Thyroid gland (tissue), 4 donors: ENCODE data around the gene ELAPOR2. TPM values are rescaled to one million over a fixed set of nuclear protein-coding genes. Genes with fewer than 3 reads are reported as not detected.

Source experiments
- DNase-seq, 2 donors: peaks; one replicate each; pipeline ENCODE4 v3.0.0-alpha.2; 2019
- H3K27ac ChIP-seq, 3 donors: fragments of 200-600 bp; sonication (generic); 1 replicate in 2 of 3; 2 replicates in 1 of 3; pipeline ENCODE4 v1.5.1; 2016 to 2019; ENCODE audit warnings: mild to moderate bottlenecking in 1 of 3, moderate library complexity in 1 of 3
- H3K27me3 ChIP-seq: fragments of 200-600 bp; sonication (generic); one replicate; pipeline ENCODE4 v1.5.1; 2019
- H3K36me3 ChIP-seq, 2 donors: fragments of 200-600 bp; sonication (generic); one replicate each; pipeline ENCODE4 v1.5.1; 2016 to 2019
- H3K4me1 ChIP-seq, 2 donors: fragments of 200-600 bp; sonication (generic); one replicate each; pipeline ENCODE4 v1.5.1; 2017 to 2019
- H3K4me3 ChIP-seq, 3 donors: fragments of 200-600 bp; sonication (generic); replicated peaks in 1 of 3; 1 replicate in 2 of 3; 2 replicates in 1 of 3; pipeline ENCODE4 v1.5.1; 2016; ENCODE audit warnings: mild to moderate bottlenecking in 1 of 3
- H3K9me3 ChIP-seq: fragments of 200-600 bp; sonication (generic); one replicate; pipeline ENCODE4 v1.5.1; 2017
- POLR2A ChIP-seq, 2 donors: fragments of 450-650 bp; IDR thresholded peaks; one replicate each; pipeline ENCODE4 v1.6.1; 2017; ENCODE audit warnings: antibody characterized with exemption in 2 of 2, mild to moderate bottlenecking in 2 of 2, moderate library complexity in 1 of 2
- WGBS, 2 donors: methylation state at CpG; one replicate each; pipeline ENCODE4 v1.1.5; 2017; 5-methylcytosine and 5-hydroxymethylcytosine counted together
- intact Hi-C: fragments of 100-400 bp; cut with DNase I; formaldehyde crosslinking; loops from one replicate; pipeline ENCODE4 v1.15.1; 2023
- total RNA-seq, 4 donors: library from RNA; depleted of rRNA; stranded (reverse); fragments of >200 nt; gene quantifications; one replicate each; pipeline ENCODE4 v1.2.3, GENCODE V29; 2016
- TF ChIP-seq, protein P1 (sequence below), 6 experiments: fragments of 200-600 bp in 3 of 6; fragments of 450-650 bp in 3 of 6; sonication (generic) in 3 of 6; IDR thresholded peaks; one replicate each; pipeline ENCODE4 v1.5.1; 2016 to 2019; ENCODE audit warnings: antibody characterized with exemption in 6 of 6, mild to moderate bottlenecking in 2 of 6, inconsistent platforms in 1 of 6, moderate library complexity in 1 of 6

ELAPOR2 gene
- total RNA-seq, 4 donors from 2014 or later: 25.4 to 31.3 (median 25.7) TPM

DNA sequence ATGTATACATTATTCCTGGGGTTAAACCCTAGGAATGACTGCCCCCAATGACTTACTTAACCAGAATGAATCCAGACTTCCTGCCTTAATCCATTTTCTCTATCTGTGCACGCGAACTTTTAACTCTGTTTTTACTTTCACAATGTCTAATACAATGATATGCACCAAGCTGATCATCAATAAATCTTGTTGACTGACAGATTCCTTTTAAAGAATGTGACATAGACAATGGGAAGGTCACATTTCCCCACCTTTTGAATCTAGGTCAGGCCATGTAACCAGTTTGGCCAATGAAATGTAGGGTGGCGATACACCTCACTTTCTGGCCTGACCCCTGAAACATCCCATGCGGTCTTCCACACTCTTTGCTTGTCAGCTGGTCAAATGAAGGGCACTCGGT, 23.2 kb upstream of the ELAPOR2 start:
- Histone ChIP-seq H3K27ac (no peak overlapping the region), H3K36me3 (no peaks in the 10 kb centered on the region), H3K9me3 (no peaks in the 10 kb centered on the region), H3K27me3 (no peaks in the 10 kb centered on the region), H3K4me3 (no peak overlapping the region), H3K4me1 (no peaks in the 10 kb centered on the region)
- TF ChIP-seq, protein P1, sequence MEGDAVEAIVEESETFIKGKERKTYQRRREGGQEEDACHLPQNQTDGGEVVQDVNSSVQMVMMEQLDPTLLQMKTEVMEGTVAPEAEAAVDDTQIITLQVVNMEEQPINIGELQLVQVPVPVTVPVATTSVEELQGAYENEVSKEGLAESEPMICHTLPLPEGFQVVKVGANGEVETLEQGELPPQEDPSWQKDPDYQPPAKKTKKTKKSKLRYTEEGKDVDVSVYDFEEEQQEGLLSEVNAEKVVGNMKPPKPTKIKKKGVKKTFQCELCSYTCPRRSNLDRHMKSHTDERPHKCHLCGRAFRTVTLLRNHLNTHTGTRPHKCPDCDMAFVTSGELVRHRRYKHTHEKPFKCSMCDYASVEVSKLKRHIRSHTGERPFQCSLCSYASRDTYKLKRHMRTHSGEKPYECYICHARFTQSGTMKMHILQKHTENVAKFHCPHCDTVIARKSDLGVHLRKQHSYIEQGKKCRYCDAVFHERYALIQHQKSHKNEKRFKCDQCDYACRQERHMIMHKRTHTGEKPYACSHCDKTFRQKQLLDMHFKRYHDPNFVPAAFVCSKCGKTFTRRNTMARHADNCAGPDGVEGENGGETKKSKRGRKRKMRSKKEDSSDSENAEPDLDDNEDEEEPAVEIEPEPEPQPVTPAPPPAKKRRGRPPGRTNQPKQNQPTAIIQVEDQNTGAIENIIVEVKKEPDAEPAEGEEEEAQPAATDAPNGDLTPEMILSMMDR (IDR thresholded peaks at IDR 0.05): no peak
- TF ChIP-seq POLR2A (IDR thresholded peaks at IDR 0.05): no peak
- no peak for DNase-seq
- 93% methylated on average over 5 of the region's 5 CpGs for WGBS, 2 donors
- intact Hi-C loops: no loop called here

DNA sequence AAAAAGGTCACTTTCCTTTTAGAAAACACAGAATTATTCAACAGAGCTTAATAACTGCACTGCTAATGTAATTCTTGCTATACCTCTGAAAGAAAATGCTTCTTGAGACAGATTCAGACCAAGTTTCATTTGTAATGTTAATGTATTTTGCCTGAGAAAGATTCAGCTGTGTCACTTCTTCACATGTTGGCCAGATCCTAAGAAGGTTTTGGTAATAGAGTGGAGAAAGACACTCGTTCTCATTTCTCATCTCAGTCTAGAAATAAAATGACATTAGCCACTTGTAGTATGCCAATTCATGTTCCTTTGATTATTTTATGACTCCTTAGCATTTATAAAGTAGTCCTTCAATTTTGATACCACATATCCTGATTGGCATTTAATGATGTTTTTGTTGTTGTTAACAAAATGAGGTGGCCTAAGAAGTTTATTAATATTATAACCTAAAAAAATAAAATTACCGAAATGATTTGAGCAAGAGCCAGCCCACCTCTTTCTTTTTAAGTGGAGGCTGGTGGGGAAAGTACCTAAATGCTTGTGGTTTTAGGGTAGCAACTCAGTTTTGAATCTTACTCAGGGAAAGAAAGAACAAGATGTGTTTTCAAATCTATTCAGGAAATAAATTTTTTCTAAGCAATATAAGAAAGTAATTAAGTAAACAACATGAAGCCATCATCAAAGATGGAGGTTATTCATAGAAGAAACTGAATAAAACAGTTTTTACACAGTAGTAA, 16.4 kb upstream of the ELAPOR2 start:
- Histone ChIP-seq H3K4me3 (no peak overlapping the region), H3K4me1 (no peaks in the 10 kb centered on the region), H3K27ac (no peak overlapping the region), H3K36me3 (no peaks in the 10 kb centered on the region), H3K27me3 (no peaks in the 10 kb centered on the region), H3K9me3 (no peaks in the 10 kb centered on the region)
- intact Hi-C loops: no loop called here
- TF ChIP-seq POLR2A (IDR thresholded peaks at IDR 0.05): no peak
- TF ChIP-seq, protein P1 (IDR thresholded peaks at IDR 0.05): no peak
- DNase-seq: no peak
- 73 to 77% methylated on average over 2 of the region's 2 CpGs for WGBS, 2 donors

DNA sequence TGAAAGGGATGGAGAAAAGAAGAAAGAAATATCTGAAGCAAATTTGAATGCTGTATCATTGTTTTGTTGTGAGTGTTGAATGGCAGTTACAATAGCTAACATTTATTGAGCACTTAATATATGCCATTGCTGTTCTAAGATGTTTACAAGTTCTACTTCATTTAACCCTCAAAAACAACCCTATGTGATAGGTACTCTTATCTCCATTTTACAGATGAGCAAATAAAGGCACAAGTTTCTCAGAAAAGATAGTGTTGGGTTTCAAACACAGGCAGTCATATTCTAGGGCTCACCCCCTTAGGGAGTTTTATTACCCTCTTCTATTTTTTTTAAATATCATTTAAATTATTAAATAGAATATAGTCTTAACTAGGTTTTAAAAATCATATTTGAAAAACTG, 8.3 kb upstream of the ELAPOR2 start:
- no peaks in the 10 kb centered on the region for H3K4me1 ChIP-seq
- H3K9me3 ChIP-seq: no peaks in the 10 kb centered on the region
- TF ChIP-seq POLR2A (IDR thresholded peaks at IDR 0.05): no peak
- TF ChIP-seq, protein P1 (IDR thresholded peaks at IDR 0.05): no peak
- no peak for DNase-seq
- intact Hi-C loops: no loop called here
- no peaks in the 10 kb centered on the region for H3K36me3 ChIP-seq
- H3K27ac ChIP-seq: no peak overlapping the region
- no peak overlapping the region for H3K4me3 ChIP-seq
- no peaks in the 10 kb centered on the region for H3K27me3 ChIP-seq

GRCh38 chr7:87060288-87060537, 759 bp upstream of the ELAPOR2 start:
- Histone ChIP-seq H3K27ac (peak overlapping the region in 2 of 3 donors; percentile 6 to 75), H3K4me1 (peaks cover 3 to 5% of the 10 kb centered on the region in 2 donors), H3K9me3 (no peaks in the 10 kb centered on the region), H3K4me3 (no peak overlapping the region), H3K27me3 (no peaks in the 10 kb centered on the region), H3K36me3 (no peaks in the 10 kb centered on the region)
- DNase-seq: no peak
- 77 to 86% methylated on average over 2 of the region's 2 CpGs for WGBS, 2 donors
- intact Hi-C loops: no loop called here
- TF ChIP-seq, protein P1 (IDR thresholded peaks at IDR 0.05): no peak

DNA sequence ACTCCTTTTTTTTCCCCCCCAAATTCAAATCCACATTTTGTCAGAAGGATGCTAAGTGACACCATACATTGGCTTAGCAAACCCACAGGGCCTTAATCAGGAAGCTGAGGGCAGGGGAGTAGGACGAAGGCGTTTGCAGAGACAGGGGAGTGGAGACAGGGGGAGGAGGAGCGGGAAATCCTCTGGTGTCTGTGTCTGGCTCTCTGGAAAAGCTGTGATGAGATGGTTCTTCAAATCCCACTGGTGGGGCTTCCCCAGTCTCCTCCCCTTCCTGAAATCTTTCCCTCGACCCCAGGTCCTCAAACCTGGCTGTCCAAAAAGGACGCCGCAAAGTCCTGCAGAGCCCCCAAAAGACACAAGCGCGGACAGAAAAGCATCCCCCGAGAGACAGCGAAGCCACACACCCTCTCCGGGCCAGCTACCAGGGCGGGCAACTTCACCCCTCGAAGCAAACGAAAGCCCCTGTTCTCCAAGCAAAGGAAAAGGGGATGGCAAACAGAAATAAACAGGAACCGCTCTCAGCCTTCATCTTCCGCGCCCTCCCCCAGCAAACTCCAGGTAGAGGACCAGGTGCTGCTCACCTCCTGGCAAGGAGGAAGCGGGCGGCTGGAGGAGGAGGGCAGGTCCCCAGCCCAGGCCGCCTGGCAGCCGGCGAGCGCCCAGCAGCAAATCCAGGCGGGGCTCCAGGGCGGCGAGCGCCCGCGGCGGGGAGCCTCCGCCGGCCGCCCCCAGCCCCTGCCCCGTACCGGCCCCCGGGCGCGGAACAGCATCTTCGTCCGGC, 520 bp downstream of the ELAPOR2 start:
- peak overlapping the region in 2 of 3 donors; percentile 17 to 38 for H3K27ac ChIP-seq
- no peak for TF ChIP-seq POLR2A (IDR thresholded peaks at IDR 0.05)
- TF ChIP-seq, protein P1 (IDR thresholded peaks at IDR 0.05): no peak

More for the DNA sequence above, 520 bp downstream of the ELAPOR2 start:
- Histone ChIP-seq H3K27me3 (no peaks in the 10 kb centered on the region), H3K4me1 (peaks cover 3 to 5% of the 10 kb centered on the region in 2 donors), H3K4me3 (peak overlapping the region; percentile 15 to 56 (median 24)), H3K36me3 (no peaks in the 10 kb centered on the region), H3K9me3 (no peaks in the 10 kb centered on the region)
- 4 to 9% methylated on average over 14 to 20 of the region's 40 CpGs for WGBS, 2 donors
- DNase-seq: peak; percentile 59 to 62
- intact Hi-C loops: loop anchor here (10.0 kb wide), 2 partner anchors 124 to 176 kb away; no protein-coding TSS in a partner anchor
